ACC112 (cell line): ENCODE results near the gene JAG2.
"Not testable (repeated sequence)": the region's sequence is repeated elsewhere in the genome, so short reads cannot be mapped to it uniquely, and the experiment has no call there.

Source experiments
- H2AFZ ChIP-seq: fragments of 200-600 bp; sonication (generic); one replicate; pipeline ENCODE4 v1.6.0; 2017; ENCODE audit warnings: antibody characterized with exemption, low read length; ENCODE audit not compliant: unreplicated experiment
- H3K27ac ChIP-seq: fragments of 200-600 bp; sonication (generic); 2 replicates; pipeline ENCODE4 v1.5.1; 2014; ENCODE audit warnings: low read depth, mild to moderate bottlenecking, antibody characterized with exemption, low read length, moderate library complexity
- H3K27me3 ChIP-seq: fragments of 200-600 bp; sonication (generic); 2 replicates; pipeline ENCODE4 v1.6.1; 2014; ENCODE audit warnings: mild to moderate bottlenecking, antibody characterized with exemption, low read length, moderate library complexity, mixed read lengths; ENCODE audit not compliant: insufficient read depth
- H3K36me3 ChIP-seq: fragments of 200-600 bp; sonication (generic); 2 replicates; pipeline ENCODE4 v1.6.1; 2016; ENCODE audit warnings: mild to moderate bottlenecking, antibody characterized with exemption, low read length, moderate library complexity, mixed read lengths; ENCODE audit not compliant: insufficient read depth
- H3K4me1 ChIP-seq: fragments of 200-600 bp; sonication (generic); one replicate; pipeline ENCODE4 v1.6.1; 2016; ENCODE audit warnings: low read length, mixed read lengths; ENCODE audit not compliant: insufficient read depth, unreplicated experiment, control insufficient read depth
- H3K4me3 ChIP-seq: fragments of 200-600 bp; sonication (generic); 2 replicates; pipeline ENCODE4 v1.5.1; 2014; ENCODE audit warnings: mild to moderate bottlenecking, low read depth, low read length
- H3K79me2 ChIP-seq: fragments of 200-600 bp; sonication (generic); one replicate; pipeline ENCODE4 v1.6.0; 2016; ENCODE audit warnings: low read length; ENCODE audit not compliant: control insufficient read depth, unreplicated experiment, insufficient read depth

JAG2 gene

DNA sequence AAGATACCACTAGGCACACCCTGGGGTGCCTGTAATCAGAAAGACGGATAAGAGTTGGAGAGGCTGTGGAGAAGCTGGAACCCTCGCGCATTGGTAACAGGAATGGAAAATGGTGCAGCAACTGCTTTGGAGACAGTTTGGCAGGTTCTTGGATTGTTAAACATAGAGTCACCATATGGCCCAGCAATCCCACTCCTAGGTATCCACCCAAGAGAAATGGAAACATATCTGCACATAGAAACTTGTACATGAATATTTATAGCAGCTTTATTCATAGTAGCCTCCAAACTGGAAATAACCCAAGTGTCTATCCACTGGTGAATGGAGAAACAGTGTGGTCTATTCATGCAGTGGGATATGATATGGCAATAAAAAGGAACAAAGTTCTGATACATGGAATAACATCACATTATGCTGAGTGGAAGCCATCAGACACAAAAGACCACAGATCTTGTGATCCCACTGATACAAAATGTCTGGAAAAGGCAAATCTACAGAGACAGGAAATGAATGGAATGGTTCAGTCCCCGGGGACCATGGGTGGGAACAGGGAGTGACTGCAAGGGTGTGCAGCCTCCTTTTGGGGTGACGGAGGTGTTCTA lies 45.4 kb downstream of the JAG2 start:
- Histone ChIP-seq H2AFZ (no peak overlapping the region), H3K79me2 (no peaks in the 10 kb centered on the region), H3K27me3 (peaks cover 93% of the 10 kb centered on the region), H3K27ac (no peak overlapping the region), H3K4me1 (no peaks in the 10 kb centered on the region), H3K4me3 (no peak overlapping the region), H3K36me3 (no peaks in the 10 kb centered on the region)

DNA sequence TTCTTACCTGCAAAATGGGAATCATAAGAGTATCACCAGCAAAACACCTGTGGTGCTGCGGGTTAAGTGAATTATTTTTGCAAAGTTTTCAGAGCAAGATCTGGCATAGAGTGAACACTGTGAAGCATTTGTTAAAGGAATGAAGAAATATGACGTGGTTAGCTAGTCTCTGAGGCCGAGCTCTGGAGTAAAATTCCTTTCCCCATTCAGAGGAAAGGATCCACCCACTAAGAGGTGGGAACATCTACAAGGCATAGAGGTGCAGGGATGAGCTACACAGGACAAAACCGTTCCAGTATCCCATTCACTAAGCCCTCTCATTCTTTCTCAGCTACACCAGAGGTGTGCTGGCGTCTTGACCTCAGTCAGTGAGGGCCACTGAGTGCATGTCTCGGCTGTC lies 48.5 kb downstream of the JAG2 start:
- no peaks in the 10 kb centered on the region for H3K36me3 ChIP-seq
- no peak overlapping the region for H3K27ac ChIP-seq
- peaks cover 87% of the 10 kb centered on the region for H3K27me3 ChIP-seq
- no peaks in the 10 kb centered on the region for H3K4me1 ChIP-seq
- no peaks in the 10 kb centered on the region for H3K79me2 ChIP-seq
- no peak overlapping the region for H2AFZ ChIP-seq
- no peak overlapping the region for H3K4me3 ChIP-seq

DNA sequence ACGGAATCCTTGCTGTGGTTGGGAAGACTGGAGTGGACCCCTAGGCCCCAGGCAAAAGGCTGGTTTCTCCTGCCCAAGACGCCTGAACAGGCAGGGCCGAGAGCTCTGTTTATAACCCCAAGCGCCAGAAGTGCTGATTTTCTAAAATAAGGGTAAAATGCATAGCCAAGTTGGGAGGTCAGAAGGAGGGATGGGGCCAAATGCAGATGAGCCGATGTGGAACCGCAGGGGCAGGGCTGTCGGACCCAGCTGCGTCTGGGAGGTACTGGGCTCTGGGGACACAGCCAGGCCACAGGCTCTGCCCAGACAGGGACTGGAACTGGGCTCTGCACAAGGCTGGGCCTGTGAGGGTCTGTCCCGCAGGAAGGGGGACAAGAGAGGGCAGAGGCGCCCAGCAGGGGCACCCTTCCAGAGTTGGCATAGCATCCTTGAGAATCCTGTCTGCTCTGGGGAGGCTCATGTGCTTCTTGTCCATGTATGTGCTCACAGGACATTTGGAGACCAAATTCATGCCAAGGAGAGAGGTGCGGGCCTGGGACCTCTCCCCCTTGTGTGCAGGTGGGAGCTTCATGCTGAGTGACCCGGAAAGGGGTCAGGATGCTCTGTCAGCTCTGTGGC lies 49.1 kb downstream of the JAG2 start:
- peaks cover 82% of the 10 kb centered on the region for H3K27me3 ChIP-seq
- H3K4me1 ChIP-seq = no peaks in the 10 kb centered on the region
- H3K27ac ChIP-seq = no peak overlapping the region
- H3K79me2 ChIP-seq = no peaks in the 10 kb centered on the region
- no peaks in the 10 kb centered on the region for H3K36me3 ChIP-seq
- no peak overlapping the region for H2AFZ ChIP-seq
- no peak overlapping the region for H3K4me3 ChIP-seq

DNA sequence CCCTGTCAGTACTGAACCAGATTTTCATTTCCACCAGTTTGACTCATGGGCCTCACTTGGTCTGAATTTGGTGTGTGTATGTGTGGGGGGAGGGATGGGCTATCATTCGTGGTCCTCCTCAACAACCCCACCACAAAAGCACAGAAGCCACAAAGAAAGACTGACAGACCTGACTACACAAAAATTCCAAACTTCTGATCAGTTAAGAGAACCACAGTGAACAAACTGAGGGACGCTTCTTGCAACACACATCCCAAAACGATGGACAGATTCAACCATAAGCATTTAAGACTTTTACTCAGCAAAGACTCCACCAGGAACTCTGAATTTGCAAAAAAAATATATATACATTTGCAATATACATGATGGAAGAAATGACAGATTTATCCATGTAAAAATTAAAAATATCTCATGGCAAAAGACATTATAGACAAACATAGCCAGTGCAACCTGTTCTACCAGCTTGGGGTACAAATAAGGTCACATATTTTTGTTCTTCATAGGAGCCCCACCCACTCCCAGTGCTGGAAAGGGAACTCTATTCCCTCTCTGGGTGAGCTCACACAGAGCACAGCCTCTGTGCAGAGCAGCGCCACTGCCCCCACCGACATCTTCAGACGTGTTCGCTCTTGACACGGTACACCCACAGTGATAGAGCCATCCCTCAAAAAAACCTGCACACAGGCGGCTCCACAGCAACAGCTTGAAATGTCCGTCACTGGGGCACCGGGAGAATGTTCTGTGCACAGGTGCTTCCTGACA lies 49.7 kb downstream of the JAG2 start:
- Histone ChIP-seq H3K36me3 (no peaks in the 10 kb centered on the region), H3K4me1 (no peaks in the 10 kb centered on the region), H3K27me3 (peaks cover 75% of the 10 kb centered on the region), H2AFZ (no peak overlapping the region), H3K79me2 (no peaks in the 10 kb centered on the region), H3K27ac (no peak overlapping the region), H3K4me3 (no peak overlapping the region)

DNA sequence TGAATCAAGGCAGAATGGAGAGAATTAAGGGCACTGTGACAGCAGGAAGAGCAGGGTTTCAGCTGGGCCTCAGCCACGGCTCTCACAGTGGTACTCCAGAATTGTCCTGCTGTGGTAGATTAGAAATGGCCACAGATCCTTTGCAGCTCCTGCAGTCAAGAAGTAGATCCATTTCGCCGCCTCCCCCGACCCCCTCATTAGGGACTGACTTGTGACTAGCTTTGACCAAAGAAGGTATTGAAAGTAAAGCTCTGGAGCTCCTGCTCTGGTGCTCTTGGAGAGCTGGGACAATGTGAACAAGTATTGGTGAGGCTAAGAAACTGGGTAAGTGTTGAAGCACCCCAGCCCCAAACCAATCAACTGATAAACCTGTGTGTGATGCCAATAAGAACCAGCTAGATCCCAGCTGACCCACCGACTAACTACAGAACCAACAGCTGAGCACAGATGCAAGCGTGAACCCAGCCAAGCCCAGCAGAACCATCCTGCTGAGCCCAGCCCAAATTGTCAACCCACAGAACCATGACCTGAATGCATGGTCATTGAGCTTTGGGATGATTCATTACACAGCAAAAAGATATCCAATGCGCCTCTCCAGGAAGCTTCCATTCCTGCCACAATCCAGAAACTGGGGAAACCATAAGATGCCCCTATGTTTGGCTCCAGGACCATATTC lies 50.7 kb downstream of the JAG2 start:
- Histone ChIP-seq H3K4me1 (no peaks in the 10 kb centered on the region), H3K27me3 (peaks cover 66% of the 10 kb centered on the region), H3K79me2 (no peaks in the 10 kb centered on the region), H3K36me3 (no peaks in the 10 kb centered on the region), H2AFZ (no peak overlapping the region), H3K27ac (no peak overlapping the region), H3K4me3 (no peak overlapping the region)

DNA sequence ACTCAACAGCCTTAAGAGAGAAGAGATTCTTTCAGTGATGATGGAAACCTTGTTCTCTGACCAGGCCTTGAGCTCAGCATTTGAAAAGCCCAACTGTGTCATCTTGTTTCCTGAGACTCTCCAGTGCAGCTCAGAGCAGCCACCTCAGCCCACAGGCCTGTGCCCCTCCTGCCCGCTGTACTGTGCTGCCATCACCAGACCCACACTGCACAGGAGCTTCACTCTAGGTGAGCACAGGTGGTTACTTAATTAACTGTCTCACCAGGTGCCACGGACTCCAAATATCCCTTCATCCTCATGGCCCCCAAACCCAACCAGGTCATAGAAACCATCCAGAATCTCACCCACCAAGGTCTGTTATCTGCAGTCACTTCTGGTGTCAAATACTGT lies 51.3 kb downstream of the JAG2 start:
- Histone ChIP-seq H3K36me3 (no peaks in the 10 kb centered on the region), H3K27me3 (peaks cover 60% of the 10 kb centered on the region), H3K4me1 (no peaks in the 10 kb centered on the region), H3K79me2 (no peaks in the 10 kb centered on the region), H2AFZ (no peak overlapping the region), H3K27ac (no peak overlapping the region), H3K4me3 (no peak overlapping the region)

DNA sequence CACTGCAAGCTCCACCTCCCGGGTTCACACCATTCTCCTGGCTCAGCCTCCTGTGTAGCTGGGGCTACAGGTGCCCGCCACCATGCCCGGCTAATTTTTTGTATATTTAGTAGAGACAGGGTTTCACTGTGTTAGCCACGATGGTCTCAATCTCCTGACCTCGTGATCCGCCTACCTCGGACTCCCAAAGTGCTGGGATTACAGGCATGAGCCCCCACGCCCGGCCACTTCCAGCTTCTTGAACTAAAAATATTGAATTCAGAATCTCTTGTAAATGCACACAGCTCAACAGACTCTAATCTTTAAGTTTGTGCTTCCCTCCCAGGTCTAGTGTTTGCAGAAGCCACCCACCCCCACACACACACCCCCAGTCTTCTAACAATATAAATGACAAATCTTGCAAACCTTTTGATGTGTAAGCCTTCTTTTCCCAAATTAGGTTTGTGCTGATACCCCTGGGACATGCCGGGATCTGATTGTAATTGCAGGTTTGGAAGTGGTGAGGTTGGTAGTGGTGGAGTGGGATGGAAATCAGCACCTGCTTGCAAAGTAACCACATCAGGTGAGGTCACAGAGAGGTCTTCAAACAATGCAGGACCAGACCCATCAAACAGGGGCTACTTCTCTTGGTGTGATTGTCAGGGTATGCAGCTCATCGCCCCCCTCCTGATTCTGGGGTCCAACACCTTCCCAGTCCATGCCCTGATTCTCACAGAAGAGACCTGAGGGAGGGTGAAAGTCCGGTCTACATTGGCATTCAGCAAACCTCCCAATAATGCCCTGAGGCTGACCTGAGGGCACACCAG lies 51.9 kb downstream of the JAG2 start:
- Histone ChIP-seq H3K4me3 (no peak overlapping the region), H3K27me3 (peaks cover 54% of the 10 kb centered on the region), H3K4me1 (no peaks in the 10 kb centered on the region), H3K79me2 (no peaks in the 10 kb centered on the region), H3K27ac (no peak overlapping the region), H3K36me3 (no peaks in the 10 kb centered on the region), H2AFZ (no peak overlapping the region)

DNA sequence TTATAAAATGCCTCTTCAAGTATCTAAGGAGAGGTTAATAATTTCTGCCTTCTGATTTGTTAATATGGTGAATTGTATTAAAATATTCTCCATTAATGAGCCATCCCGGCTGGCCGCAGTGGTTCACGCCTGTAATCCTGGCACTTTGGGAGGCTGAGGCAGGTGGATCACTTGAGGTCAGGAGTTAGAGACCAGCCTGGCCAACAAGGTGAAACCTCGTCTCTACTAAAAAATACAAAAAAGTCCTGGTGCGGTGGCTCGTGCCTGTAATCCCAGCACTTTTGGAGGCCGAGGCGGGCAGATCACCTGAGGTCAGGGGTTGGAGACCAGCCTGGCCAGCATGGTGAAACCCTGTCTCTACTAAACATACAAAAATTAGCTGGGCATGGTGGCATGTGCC lies 59.3 kb downstream of the JAG2 start:
- H3K36me3 ChIP-seq, H3K79me2 ChIP-seq, H3K4me1 ChIP-seq, H2AFZ ChIP-seq, H3K4me3 ChIP-seq, H3K27ac ChIP-seq: not testable (repeated sequence)
- peaks cover 32% of the 10 kb centered on the region for H3K27me3 ChIP-seq

DNA sequence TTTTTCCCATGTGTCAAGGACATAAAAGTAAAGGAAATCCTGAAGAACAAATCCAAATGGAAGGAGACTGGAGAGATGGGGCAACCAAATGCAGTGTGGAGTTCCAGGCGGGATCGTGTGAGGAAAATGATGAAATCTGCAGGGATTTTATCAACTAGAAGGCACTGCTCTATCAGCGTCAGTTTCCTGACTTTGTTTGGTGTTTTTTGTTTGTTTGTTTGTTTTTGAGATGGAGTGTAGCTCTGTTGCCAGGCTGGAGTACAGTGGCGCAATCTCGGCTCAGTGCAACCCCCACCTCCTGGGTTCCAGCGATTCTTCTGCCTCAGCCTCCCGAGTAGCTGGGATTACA lies 60.1 kb downstream of the JAG2 start:
- H3K36me3 ChIP-seq = no peaks in the 10 kb centered on the region
- H3K27me3 ChIP-seq = peaks cover 39% of the 10 kb centered on the region
- no peak overlapping the region for H3K27ac ChIP-seq
- H3K4me3 ChIP-seq = no peak overlapping the region
- H2AFZ ChIP-seq = no peak overlapping the region
- H3K4me1 ChIP-seq = no peaks in the 10 kb centered on the region
- no peaks in the 10 kb centered on the region for H3K79me2 ChIP-seq

DNA sequence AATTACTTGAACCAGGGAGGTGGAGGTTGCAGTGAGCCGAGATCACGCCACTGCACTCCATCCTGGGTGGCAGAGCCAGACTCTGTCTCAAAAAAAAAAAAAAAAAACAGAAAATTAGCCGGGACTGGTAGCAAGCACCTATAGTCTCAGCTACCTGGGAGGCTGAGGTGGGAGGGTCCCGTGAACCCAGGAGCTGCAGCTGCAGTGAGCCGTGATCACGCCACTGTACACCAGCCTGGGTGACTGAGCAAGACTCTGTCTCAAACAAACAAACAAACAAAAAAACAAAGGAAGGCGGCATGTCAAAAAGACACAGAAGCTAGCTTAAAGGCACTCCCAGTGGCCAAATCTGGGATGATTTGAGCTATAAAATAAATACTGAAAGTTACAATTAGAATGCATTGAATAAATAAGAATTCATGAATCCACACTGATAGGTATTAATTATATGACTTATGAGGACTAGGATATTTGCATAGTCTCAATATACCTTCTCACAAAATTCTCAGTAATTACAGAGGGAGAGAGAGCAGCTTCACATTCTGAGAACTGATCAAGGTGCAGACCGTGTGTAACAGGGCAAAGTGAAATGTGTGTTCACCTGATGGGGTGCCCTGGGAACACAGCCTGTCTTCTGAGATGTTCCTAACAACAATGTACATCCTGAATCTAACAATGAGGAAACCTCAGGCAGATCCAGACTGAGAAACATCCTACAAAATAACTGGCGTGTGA lies 60.6 kb downstream of the JAG2 start:
- no peaks in the 10 kb centered on the region for H3K36me3 ChIP-seq
- no peaks in the 10 kb centered on the region for H3K4me1 ChIP-seq
- no peak overlapping the region for H2AFZ ChIP-seq
- H3K27ac ChIP-seq = no peak overlapping the region
- H3K79me2 ChIP-seq = no peaks in the 10 kb centered on the region
- peaks cover 44% of the 10 kb centered on the region for H3K27me3 ChIP-seq
- H3K4me3 ChIP-seq = no peak overlapping the region
